SK-N-SH (cell line): ENCODE data around the gene CNN2. TPM values are rescaled to one million over a fixed set of nuclear protein-coding genes. Genes with fewer than 3 reads are reported as not detected.

Source experiments
- CTCF ChIA-PET: fragments of 300-600, 350-600 bp; formaldehyde crosslinking; extraction: SDS; loops from one replicate; lab custom pipeline; 2021; lab: Yijun Ruan, JAX
- POLR2A ChIA-PET: fragments of 350-600 bp; sonication (Branson Sonifier 250); formaldehyde crosslinking; extraction: SDS; loops from one replicate; lab custom pipeline; 2020; ENCODE audit warnings: antibody characterized with exemption, inconsistent platforms; lab: Yijun Ruan, JAX
- DNase-seq: peaks from one replicate; pipeline ENCODE4 v3.0.0; 2012
- H2AFZ ChIP-seq: fragments of 200-600 bp; sonication (generic); 2 replicates; pipeline ENCODE4 v1.8.1; 2016; ENCODE audit warnings: antibody characterized with exemption, mild to moderate bottlenecking, low read depth
- H3F3A ChIP-seq: fragments of 200-600 bp; sonication (generic); replicated peaks from 2 replicates; pipeline ENCODE3; 2016; ENCODE audit warnings: antibody characterized with exemption, mild to moderate bottlenecking; ENCODE audit not compliant: insufficient read depth
- H3K27ac ChIP-seq, 2 experiments: fragments of 200-500 bp in 1 of 2; fragments of 200-600 bp in 1 of 2; sonication (Bioruptor generic) in 1 of 2; sonication (generic), shearing (Covaris generic) in 1 of 2; 2 replicates each; pipeline versions ENCODE4 v1.5.1 to v1.6.1; 2014 to 2016; ENCODE audit warnings: low read depth in 2 of 2, inconsistent platforms in 1 of 2, low read length in 1 of 2, mild to moderate bottlenecking in 1 of 2, mixed read lengths in 1 of 2
- H3K27me3 ChIP-seq: fragments of 200-600 bp; sonication (generic), shearing (Covaris generic); 2 replicates; pipeline ENCODE4 v1.6.1; 2016; ENCODE audit warnings: mixed run types; ENCODE audit not compliant: insufficient read depth
- H3K36me3 ChIP-seq, 2 experiments: fragments of 200-500 bp in 1 of 2; fragments of 200-600 bp in 1 of 2; sonication (Bioruptor generic) in 1 of 2; sonication (generic) in 1 of 2; replicated peaks in 1 of 2; 2 replicates each; pipeline versions ENCODE3 to v1.5.1; 2014 to 2016; ENCODE audit warnings: low read length in 1 of 2, mild to moderate bottlenecking in 1 of 2; ENCODE audit not compliant: insufficient read depth in 2 of 2, control insufficient read depth in 1 of 2
- H3K4me1 ChIP-seq, 2 experiments: fragments of 200-500 bp in 1 of 2; fragments of 200-600 bp in 1 of 2; sonication (Bioruptor generic) in 1 of 2; sonication (generic), shearing (Covaris generic) in 1 of 2; 2 replicates each; pipeline versions ENCODE4 v1.5.1 to v1.6.1; 2014 to 2016; ENCODE audit warnings: low read depth in 1 of 2, low read length in 1 of 2, mixed run types in 1 of 2; ENCODE audit not compliant: insufficient read depth in 2 of 2, control insufficient read depth in 1 of 2
- H3K4me2 ChIP-seq: fragments of 200-600 bp; sonication (generic), shearing (Covaris generic); 2 replicates; pipeline ENCODE4 v1.6.1; 2017; ENCODE audit warnings: mixed run types
- H3K4me3 ChIP-seq, 2 experiments: fragments of 200-500 bp in 1 of 2; fragments of 200-600 bp in 1 of 2; sonication (Bioruptor generic) in 1 of 2; sonication (generic), shearing (Covaris generic) in 1 of 2; 2 replicates each; pipeline versions ENCODE4 v1.5.1 to v1.8.1; 2014 to 2016; ENCODE audit warnings: low read depth in 2 of 2, inconsistent platforms in 1 of 2, low read length in 1 of 2, mild to moderate bottlenecking in 1 of 2, mixed read lengths in 1 of 2, moderate library complexity in 1 of 2
- H3K79me2 ChIP-seq: fragments of 200-600 bp; sonication (generic); 2 replicates; pipeline ENCODE4 v1.8.1; 2017; ENCODE audit warnings: mild to moderate bottlenecking; ENCODE audit not compliant: insufficient read depth
- H3K9ac ChIP-seq: fragments of 200-600 bp; sonication (generic); 2 replicates; pipeline ENCODE4 v1.6.1; 2017; ENCODE audit warnings: mixed run types
- H3K9me2 ChIP-seq: fragments of 200-600 bp; sonication (generic); 2 replicates; pipeline ENCODE4 v1.6.1; 2017; ENCODE audit warnings: mixed run types
- H3K9me3 ChIP-seq: fragments of 200-600 bp; sonication (generic); 2 replicates; pipeline ENCODE4 v1.6.1; 2017; ENCODE audit warnings: mixed run types, mild to moderate bottlenecking, moderate library complexity
- H4K20me1 ChIP-seq: fragments of 200-600 bp; sonication (generic); 2 replicates; pipeline ENCODE4 v1.6.1; 2017; ENCODE audit warnings: mild to moderate bottlenecking, mixed run types; ENCODE audit not compliant: insufficient read depth
- EP300 ChIP-seq, 2 experiments: IDR thresholded peaks; 2 replicates each; pipeline versions ENCODE4 v1.4.0 to v1.6.1; 2012; ENCODE audit warnings: borderline replicate concordance in 1 of 2, low read depth in 1 of 2, low read length in 1 of 2
- FOSL2 ChIP-seq: IDR thresholded peaks from 2 replicates; pipeline ENCODE4 v1.4.0; 2012; ENCODE audit warnings: low read depth, mild to moderate bottlenecking, moderate library complexity, borderline replicate concordance
- GATA2 ChIP-seq: sonication (generic); formaldehyde crosslinking; IDR thresholded peaks from 2 replicates; pipeline ENCODE4 v1.5.0; 2020; ENCODE audit warnings: mild to moderate bottlenecking, missing genetic modification reagents
- MXI1 ChIP-seq: IDR thresholded peaks from 2 replicates; pipeline ENCODE4 v1.6.1; 2012; ENCODE audit warnings: mild to moderate bottlenecking, low read depth, low read length, improper control_type of control experiment
- NRF1 ChIP-seq: IDR thresholded peaks from 2 replicates; pipeline ENCODE4 v1.6.1; 2012; ENCODE audit warnings: low read depth, mild to moderate bottlenecking, low read length
- RCOR1 ChIP-seq: fragments of 150-350 bp; IDR thresholded peaks from 2 replicates; pipeline ENCODE4 v1.6.1; 2017; ENCODE audit warnings: antibody characterized with exemption, low read length
- SIN3A ChIP-seq: IDR thresholded peaks from 2 replicates; pipeline ENCODE4 v1.6.1; 2012; ENCODE audit warnings: low read depth, mild to moderate bottlenecking, low read length, moderate library complexity, borderline replicate concordance
- TCF12 ChIP-seq: IDR thresholded peaks from 2 replicates; pipeline ENCODE4 v1.4.0; 2012
- WGBS: methylation state at CpG from one replicate; pipeline ENCODE4 v1.1.6; 2017; ENCODE audit warnings: low lambda C conversion rate; 5-methylcytosine and 5-hydroxymethylcytosine counted together
- polyA plus RNA-seq, 3 experiments: library from polyadenylated mRNA; depleted of rRNA; stranded (reverse); fragments of >200 nt; gene quantifications; 2 replicates each; pipeline ENCODE4 v1.2.3, GENCODE V29; 2012
- TF ChIP-seq, protein P1 (sequence below): IDR thresholded peaks from 2 replicates; pipeline ENCODE4 v1.4.0; 2012; ENCODE audit warnings: low read depth, borderline replicate concordance
- TF ChIP-seq, protein P2 (sequence below): IDR thresholded peaks from 2 replicates; pipeline ENCODE4 v1.4.0; 2012; ENCODE audit warnings: low read depth

The CNN2 gene
- polyA plus RNA-seq, 1 of the 3 experiments (the other 2 are of a cell fraction), result 279 TPM

- no peak for DNase-seq
- no peaks in the 10 kb centered on the region for H3F3A ChIP-seq
- H3K4me1 ChIP-seq, result peaks cover 0 to 9% of the 10 kb centered on the region in 2 experiments; a peak in 1 of 4 replicates
- CTCF ChIA-PET, result no interaction called here
- no peak overlapping the region for H3K9ac ChIP-seq
- H3K4me3 ChIP-seq, result no peak overlapping the region
- H4K20me1 ChIP-seq, result 0 out of 2 replicates have a peak, but pooled peaks cover 6% of the 10 kb centered on the region
- H3K4me2 ChIP-seq, result no peak overlapping the region
- no peaks in the 10 kb centered on the region for H3K9me3 ChIP-seq
- H3K27ac ChIP-seq, result no peak overlapping the region
- peaks cover 10% of the 10 kb centered on the region; the same call in 1 of the 2 replicates for H3K27me3 ChIP-seq
- no peaks in the 10 kb centered on the region for H3K79me2 ChIP-seq
- no peak overlapping the region for H2AFZ ChIP-seq
- TF ChIP-seq, protein P1, sequence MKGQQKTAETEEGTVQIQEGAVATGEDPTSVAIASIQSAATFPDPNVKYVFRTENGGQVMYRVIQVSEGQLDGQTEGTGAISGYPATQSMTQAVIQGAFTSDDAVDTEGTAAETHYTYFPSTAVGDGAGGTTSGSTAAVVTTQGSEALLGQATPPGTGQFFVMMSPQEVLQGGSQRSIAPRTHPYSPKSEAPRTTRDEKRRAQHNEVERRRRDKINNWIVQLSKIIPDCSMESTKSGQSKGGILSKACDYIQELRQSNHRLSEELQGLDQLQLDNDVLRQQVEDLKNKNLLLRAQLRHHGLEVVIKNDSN, result no peak
- no peak for TF ChIP-seq NRF1
- WGBS, result 100% methylated on average over 16 of the region's 42 CpGs
- H3K9me2 ChIP-seq, result no peaks in the 10 kb centered on the region
- POLR2A ChIA-PET, result no interaction called here
- peaks cover 3 to 40% of the 10 kb centered on the region in 2 experiments for H3K36me3 ChIP-seq
Observed at GRCh38 chr19:991932-992669, 34.3 kb upstream of the CNN2 start.

DNA sequence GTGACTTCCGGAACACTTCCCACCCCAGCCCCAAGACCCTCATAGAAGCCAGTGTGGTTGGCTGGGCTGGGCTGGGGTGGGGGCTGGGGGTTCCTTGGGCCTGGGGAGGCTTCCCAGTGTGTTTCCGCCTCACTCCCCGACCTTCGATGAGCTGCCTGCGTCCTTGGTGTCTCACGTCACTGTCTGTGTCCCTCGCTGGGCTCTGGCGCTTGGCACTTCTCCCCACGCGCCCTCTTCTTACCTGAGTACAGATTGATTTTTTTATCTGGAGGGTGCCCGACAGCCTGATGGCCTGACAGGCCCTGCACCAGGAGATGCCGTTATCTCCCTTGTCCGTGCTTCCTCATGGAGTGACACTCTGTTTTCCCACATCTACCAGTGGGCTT lies 33.7 kb upstream of the CNN2 start:
- Histone ChIP-seq H3K4me2 (no peak overlapping the region), H3K27ac (no peak overlapping the region), H4K20me1 (0 out of 2 replicates have a peak, but pooled peaks cover 6% of the 10 kb centered on the region), H3K79me2 (no peaks in the 10 kb centered on the region), H3K4me3 (no peak overlapping the region), H3K9me2 (no peaks in the 10 kb centered on the region), H3K9me3 (no peaks in the 10 kb centered on the region), H3K27me3 (peaks cover 16% of the 10 kb centered on the region; the same call in 1 of the 2 replicates), H2AFZ (no peak overlapping the region), H3K36me3 (peaks cover 0 to 40% of the 10 kb centered on the region in 2 experiments), H3K9ac (no peak overlapping the region), H3F3A (no peaks in the 10 kb centered on the region), H3K4me1 (peaks cover 0 to 9% of the 10 kb centered on the region in 2 experiments; a peak in 1 of 4 replicates)
- ChIA-PET CTCF (no interaction called here), POLR2A (no interaction called here)
- TF ChIP-seq FOSL2 (no peak), RCOR1 (no peak), SIN3A (no peak), NRF1 (no peak), GATA2 (no peak), TCF12 (no peak), EP300 (IDR thresholded peaks at IDR 0.05; ENCODE audit: borderline replicate concordance in 1 of 2, low read depth in 1 of 2, low read length in 1 of 2) (no peak), MXI1 (no peak)
- TF ChIP-seq, protein P2, sequence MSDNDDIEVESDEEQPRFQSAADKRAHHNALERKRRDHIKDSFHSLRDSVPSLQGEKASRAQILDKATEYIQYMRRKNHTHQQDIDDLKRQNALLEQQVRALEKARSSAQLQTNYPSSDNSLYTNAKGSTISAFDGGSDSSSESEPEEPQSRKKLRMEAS, result no peak
- TF ChIP-seq, protein P1, result no peak
- no peak for DNase-seq
- WGBS, result 95% methylated on average over 12 of the region's 13 CpGs
